Large intestine (tissue), 3 donors: Measurements from ENCODE around the gene ZMYND15. TPM values are rescaled to one million over a fixed set of nuclear protein-coding genes. Genes with fewer than 3 reads are reported as not detected.

Experiments
- DNase-seq, 2 donors: peaks; one replicate each; pipeline versions ENCODE4 v3.0.0 to v3.0.0-alpha.2; 2013
- H3K27ac ChIP-seq: one replicate; pipeline ENCODE4 v1.5.1; 2013; ENCODE audit warnings: low read length
- H3K27me3 ChIP-seq: 2 replicates; pipeline ENCODE4 v1.6.1; 2013; ENCODE audit warnings: low read length; ENCODE audit not compliant: control insufficient read depth, insufficient read depth
- H3K36me3 ChIP-seq: 2 replicates; pipeline ENCODE4 v1.6.1; 2013; ENCODE audit warnings: low read length; ENCODE audit not compliant: control insufficient read depth, insufficient read depth
- H3K4me1 ChIP-seq: one replicate; pipeline ENCODE4 v1.6.1; 2013; ENCODE audit warnings: low read length; ENCODE audit not compliant: control insufficient read depth, insufficient read depth
- H3K4me3 ChIP-seq: one replicate; pipeline ENCODE4 v1.5.1; 2013; ENCODE audit warnings: low read length
- H3K9me3 ChIP-seq: one replicate; pipeline ENCODE4 v1.6.1; 2013; ENCODE audit warnings: mild to moderate bottlenecking, low read depth, low read length, moderate library complexity; ENCODE audit not compliant: control insufficient read depth
- WGBS: methylation state at CpG from one replicate; pipeline ENCODE4 v1.1.5; 2013; ENCODE audit warnings: low lambda C conversion rate; ENCODE audit not compliant: insufficient coverage; 5-methylcytosine and 5-hydroxymethylcytosine counted together
- polyA plus RNA-seq: library from polyadenylated mRNA; unstranded; fragments of 120-200 nt; gene quantifications from one replicate; pipeline ENCODE4 v1.2.1, GENCODE V29; 2013

The ZMYND15 gene
- polyA plus RNA-seq, 1 donor: 5.1 TPM

GRCh38 chr17:4715063-4715744 lies 24.4 kb upstream of the ZMYND15 start:
- no peak for DNase-seq
- Histone ChIP-seq H3K27me3 (no peaks in the 10 kb centered on the region), H3K36me3 (peaks cover 50% of the 10 kb centered on the region), H3K4me3 (no peak overlapping the region), H3K27ac (no peak overlapping the region), H3K9me3 (no peaks in the 10 kb centered on the region), H3K4me1 (peaks cover 32% of the 10 kb centered on the region)
- WGBS: no CpG with 5 or more reads among the region's 11 CpGs

- Histone ChIP-seq H3K4me3 (no peak overlapping the region), H3K36me3 (peaks cover 57% of the 10 kb centered on the region), H3K4me1 (peaks cover 35% of the 10 kb centered on the region), H3K27me3 (no peaks in the 10 kb centered on the region), H3K27ac (no peak overlapping the region), H3K9me3 (no peaks in the 10 kb centered on the region)
- no peak for DNase-seq
- WGBS: no CpG with 5 or more reads among the region's 10 CpGs
Measured at GRCh38 chr17:4716081-4716480, 23.6 kb upstream of the ZMYND15 start.

DNA sequence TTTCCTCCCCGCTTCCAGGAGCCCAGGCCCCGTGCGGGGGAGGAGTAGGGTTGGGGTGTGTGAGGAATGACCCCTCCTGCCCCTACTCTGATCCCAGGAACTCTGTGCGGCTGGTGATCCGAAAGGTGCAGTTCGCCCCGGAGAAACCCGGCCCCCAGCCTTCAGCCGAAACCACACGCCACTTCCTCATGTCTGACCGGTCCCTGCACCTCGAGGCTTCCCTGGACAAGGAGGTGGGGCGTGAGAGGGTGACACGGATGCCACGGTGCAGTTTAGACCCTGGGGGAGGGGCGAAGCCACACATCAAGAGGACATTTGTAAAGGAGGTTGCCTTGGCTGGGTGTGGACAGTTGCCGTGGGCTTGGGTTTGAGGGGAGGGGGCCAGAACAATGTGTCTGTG lies 21.8 kb upstream of the ZMYND15 start:
- no peak overlapping the region for H3K4me3 ChIP-seq
- H3K36me3 ChIP-seq: peaks cover 57% of the 10 kb centered on the region
- peaks cover 30% of the 10 kb centered on the region for H3K4me1 ChIP-seq
- no CpG with 5 or more reads among the region's 17 CpGs for WGBS
- no peak for DNase-seq
- H3K27me3 ChIP-seq: no peaks in the 10 kb centered on the region
- no peaks in the 10 kb centered on the region for H3K9me3 ChIP-seq
- H3K27ac ChIP-seq: no peak overlapping the region

DNA sequence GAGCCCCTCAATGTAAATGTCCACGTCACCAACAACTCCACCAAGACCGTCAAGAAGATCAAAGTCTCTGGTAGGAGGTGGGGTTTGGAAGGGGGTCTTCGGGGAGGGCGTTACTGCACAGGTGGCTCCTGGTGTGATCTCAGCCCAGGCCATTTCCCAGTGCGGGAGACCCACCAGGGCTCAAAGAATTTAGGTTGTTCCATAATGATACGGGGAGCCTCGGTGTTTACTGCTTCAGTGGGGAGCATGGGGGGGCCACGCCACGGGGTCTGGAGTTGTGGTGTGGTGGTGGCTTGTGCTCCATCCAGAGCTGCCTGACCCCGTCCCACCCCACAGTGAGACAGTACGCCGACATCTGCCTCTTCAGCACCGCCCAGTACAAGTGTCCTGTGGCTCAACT lies 21.4 kb upstream of the ZMYND15 start:
- DNase-seq: no peak
- Histone ChIP-seq H3K9me3 (no peaks in the 10 kb centered on the region), H3K27ac (no peak overlapping the region), H3K4me1 (peaks cover 27% of the 10 kb centered on the region), H3K4me3 (no peak overlapping the region), H3K27me3 (no peaks in the 10 kb centered on the region), H3K36me3 (peaks cover 57% of the 10 kb centered on the region)
- WGBS: no CpG with 5 or more reads among the region's 13 CpGs

DNA sequence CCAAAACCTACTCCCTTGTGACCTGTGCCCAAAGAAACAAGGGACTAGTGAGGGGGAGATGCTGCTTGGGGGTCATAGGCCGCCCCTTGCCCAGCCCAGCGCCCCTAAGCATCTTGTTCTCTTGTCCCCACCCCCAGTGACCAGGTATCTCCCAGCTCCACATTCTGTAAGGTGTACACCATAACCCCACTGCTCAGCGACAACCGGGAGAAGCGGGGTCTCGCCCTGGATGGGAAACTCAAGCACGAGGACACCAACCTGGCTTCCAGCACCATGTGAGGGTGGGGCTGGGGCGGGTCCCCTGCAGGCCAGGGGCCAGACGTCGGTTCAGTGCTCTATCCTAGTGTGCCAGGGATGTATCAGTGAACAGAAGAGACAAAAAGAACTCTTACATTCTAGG lies 20.5 kb upstream of the ZMYND15 start:
- Histone ChIP-seq H3K36me3 (peaks cover 57% of the 10 kb centered on the region), H3K9me3 (no peaks in the 10 kb centered on the region), H3K27me3 (no peaks in the 10 kb centered on the region), H3K27ac (no peak overlapping the region), H3K4me1 (peaks cover 25% of the 10 kb centered on the region), H3K4me3 (no peak overlapping the region)
- WGBS: no CpG with 5 or more reads among the region's 10 CpGs
- no peak for DNase-seq

DNA sequence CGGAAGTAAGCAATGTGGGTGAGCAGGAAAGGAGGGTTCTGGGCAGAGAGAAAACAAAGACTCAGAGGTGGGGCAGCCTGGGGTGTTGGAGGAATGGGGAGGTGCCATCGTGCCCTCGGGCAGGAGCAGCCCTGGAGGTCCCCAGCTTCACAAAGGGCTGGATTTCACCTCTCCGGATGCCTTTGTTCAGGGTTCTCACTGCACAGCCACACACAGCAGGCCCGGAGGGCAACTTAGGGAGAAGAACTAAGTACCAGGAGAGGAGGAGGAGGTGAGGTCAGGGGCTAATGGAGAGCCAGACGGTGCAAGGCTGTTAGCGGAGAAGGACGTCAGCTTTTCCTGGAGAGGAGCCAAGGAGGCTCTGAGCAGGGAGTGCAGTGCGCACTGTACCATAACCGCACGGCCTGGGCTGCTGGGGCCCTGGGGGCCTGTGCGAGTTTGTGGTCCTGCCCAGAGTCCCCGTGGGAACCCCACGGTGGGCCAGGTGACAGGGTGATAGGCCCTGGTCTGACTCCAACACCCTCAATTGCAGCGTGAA lies 19.9 kb upstream of the ZMYND15 start:
- Histone ChIP-seq H3K27ac (no peak overlapping the region), H3K27me3 (no peaks in the 10 kb centered on the region), H3K36me3 (peaks cover 57% of the 10 kb centered on the region), H3K4me3 (no peak overlapping the region), H3K9me3 (no peaks in the 10 kb centered on the region), H3K4me1 (peaks cover 21% of the 10 kb centered on the region)
- no peak for DNase-seq
- no CpG with 5 or more reads among the region's 15 CpGs for WGBS

- Histone ChIP-seq H3K9me3 (no peaks in the 10 kb centered on the region), H3K36me3 (peaks cover 49% of the 10 kb centered on the region), H3K4me1 (peaks cover 16% of the 10 kb centered on the region), H3K27me3 (no peaks in the 10 kb centered on the region), H3K27ac (peak overlapping the region; percentile 77), H3K4me3 (no peak overlapping the region)
- DNase-seq: peak; percentile 36 to 56
- WGBS: no CpG with 5 or more reads among the region's 7 CpGs
Measured at GRCh38 chr17:4720787-4721186, 18.8 kb upstream of the ZMYND15 start.

DNA sequence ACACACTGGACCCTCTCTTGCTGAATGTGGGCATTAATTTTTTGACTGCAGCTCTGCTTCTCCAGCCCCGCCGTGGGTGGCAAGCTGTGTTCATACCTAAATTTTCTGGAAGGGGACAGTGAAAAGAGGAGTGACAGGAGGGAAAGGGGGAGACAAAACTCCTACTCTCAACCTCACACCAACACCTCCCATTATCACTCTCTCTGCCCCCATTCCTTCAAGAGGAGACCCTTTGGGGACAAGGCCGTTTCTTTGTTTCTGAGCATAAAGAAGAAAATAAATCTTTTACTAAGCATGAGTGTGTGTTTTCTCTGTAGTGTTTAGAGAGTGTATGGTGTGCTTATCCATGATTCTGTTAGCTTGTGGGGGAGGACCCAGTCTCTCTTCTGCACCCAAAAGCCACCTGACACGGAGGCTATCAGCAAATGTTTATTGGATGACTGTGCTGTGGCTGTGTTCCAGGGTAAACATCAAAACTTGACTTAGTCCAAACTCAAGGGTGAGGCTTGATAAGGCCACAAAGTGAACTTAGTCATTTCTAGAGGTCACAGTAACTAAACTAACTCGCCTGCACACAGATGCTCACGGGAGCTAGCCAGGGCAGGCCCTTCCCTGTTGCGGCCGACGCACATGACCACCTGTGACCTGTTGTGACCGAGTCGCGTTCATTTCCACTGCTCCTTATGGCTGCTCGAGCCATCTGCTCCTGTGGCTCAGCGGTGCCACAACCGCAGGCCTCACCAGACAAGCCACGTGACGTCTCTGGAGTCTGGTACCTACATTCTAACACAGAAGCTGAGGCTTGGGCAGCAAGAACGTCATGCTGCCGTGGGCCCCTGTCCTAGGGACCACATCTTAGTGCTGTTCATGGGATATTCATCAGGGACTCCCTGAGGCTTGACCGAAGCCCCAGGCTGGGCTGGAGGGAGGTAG lies 18.2 kb upstream of the ZMYND15 start:
- H3K9me3 ChIP-seq: no peaks in the 10 kb centered on the region
- no peak overlapping the region for H3K4me3 ChIP-seq
- no CpG with 5 or more reads among the region's 20 CpGs for WGBS
- peaks cover 44% of the 10 kb centered on the region for H3K36me3 ChIP-seq
- DNase-seq: peak; percentile 79 to 95
- H3K4me1 ChIP-seq: peaks cover 16% of the 10 kb centered on the region
- no peaks in the 10 kb centered on the region for H3K27me3 ChIP-seq
- peak overlapping the region; percentile 77 for H3K27ac ChIP-seq

DNA sequence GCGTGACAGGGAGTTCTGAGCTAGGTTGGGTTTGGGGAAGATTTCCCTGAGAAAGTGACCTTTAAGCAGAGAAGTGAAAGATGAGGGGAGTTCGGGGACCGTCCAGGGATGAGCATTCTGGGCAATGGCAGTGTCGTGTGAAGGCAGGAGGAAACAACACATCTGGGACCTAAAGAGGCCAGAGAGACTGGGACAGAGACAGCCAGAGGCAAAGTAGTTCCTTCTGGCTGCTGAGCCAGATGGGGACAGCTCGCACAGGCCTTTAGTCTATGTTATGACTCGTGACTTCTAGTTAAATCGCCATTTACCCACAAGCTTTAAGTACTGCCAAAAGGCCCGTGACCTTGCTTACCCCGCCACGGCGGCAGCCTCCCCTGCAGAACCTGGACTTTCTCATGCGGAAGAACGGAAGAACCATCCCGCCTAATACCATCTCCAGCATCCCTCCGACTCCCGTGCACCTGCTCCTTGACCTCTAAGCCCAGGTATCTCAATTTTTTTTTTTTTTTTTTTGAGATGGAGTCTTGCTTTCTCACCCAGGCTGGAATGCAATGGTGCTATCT lies 16.9 kb upstream of the ZMYND15 start:
- no peak for DNase-seq
- Histone ChIP-seq H3K27me3 (no peaks in the 10 kb centered on the region), H3K9me3 (no peaks in the 10 kb centered on the region), H3K36me3 (peaks cover 31% of the 10 kb centered on the region), H3K4me1 (peaks cover 19% of the 10 kb centered on the region), H3K4me3 (no peak overlapping the region), H3K27ac (no peak overlapping the region)
- no CpG with 5 or more reads among the region's 16 CpGs for WGBS

- Histone ChIP-seq H3K9me3 (no peaks in the 10 kb centered on the region), H3K4me3 (no peak overlapping the region), H3K36me3 (peaks cover 12% of the 10 kb centered on the region), H3K27me3 (no peaks in the 10 kb centered on the region), H3K4me1 (peaks cover 26% of the 10 kb centered on the region), H3K27ac (no peak overlapping the region)
- WGBS: no CpG with 5 or more reads among the region's 5 CpGs
- no peak for DNase-seq
Measured at GRCh38 chr17:4724650-4725049, 15.0 kb upstream of the ZMYND15 start.
